ENCODE data around the gene ARHGAP21.

ARHGAP21 gene

GRCh38 chr10:24544776-24545175 lies 178.9 kb downstream of the ARHGAP21 start:
- H3K27me3 Mint-ChIP-seq (ENCODE audit: low read depth): no peaks in the 10 kb centered on the region
- peaks cover 66% of the 10 kb centered on the region for H3K36me3 Mint-ChIP-seq (ENCODE audit: low read depth)
- H3K4me1 Mint-ChIP-seq: no peaks in the 10 kb centered on the region
- no peak overlapping the region for H3K4me3 Mint-ChIP-seq
- no peak overlapping the region for H3K27ac Mint-ChIP-seq
- no peak for TF ChIP-seq CTCF (IDR thresholded peaks at IDR 0.05; ENCODE audit: unreplicated experiment in 3 of 3)
- no peaks in the 10 kb centered on the region for H3K9me3 Mint-ChIP-seq

- Mint-ChIP-seq H3K4me1 (no peaks in the 10 kb centered on the region), H3K9me3 (no peaks in the 10 kb centered on the region), H3K36me3 (ENCODE audit: low read depth) (peaks cover 72% of the 10 kb centered on the region), H3K27me3 (ENCODE audit: low read depth) (no peaks in the 10 kb centered on the region), H3K4me3 (no peak overlapping the region), H3K27ac (no peak overlapping the region)
- TF ChIP-seq CTCF (IDR thresholded peaks at IDR 0.05; ENCODE audit: unreplicated experiment in 3 of 3): no peak
Observed at GRCh38 chr10:24542314-24543270, 181.1 kb downstream of the ARHGAP21 start.

- Mint-ChIP-seq H3K9me3 (no peaks in the 10 kb centered on the region), H3K27me3 (ENCODE audit: low read depth) (no peaks in the 10 kb centered on the region), H3K4me1 (no peaks in the 10 kb centered on the region), H3K36me3 (ENCODE audit: low read depth) (peaks cover 77% of the 10 kb centered on the region), H3K4me3 (no peak overlapping the region), H3K27ac (no peak overlapping the region)
- no peak for TF ChIP-seq CTCF (IDR thresholded peaks at IDR 0.05; ENCODE audit: unreplicated experiment in 3 of 3)
Observed at GRCh38 chr10:24541239-24541753, 182.4 kb downstream of the ARHGAP21 start.

GRCh38 chr10:24536636-24537035 lies 187.1 kb downstream of the ARHGAP21 start:
- H3K27me3 Mint-ChIP-seq (ENCODE audit: low read depth): no peaks in the 10 kb centered on the region
- peaks cover 72% of the 10 kb centered on the region for H3K36me3 Mint-ChIP-seq (ENCODE audit: low read depth)
- H3K4me3 Mint-ChIP-seq: no peak overlapping the region
- H3K9me3 Mint-ChIP-seq: no peaks in the 10 kb centered on the region
- no peak overlapping the region for H3K27ac Mint-ChIP-seq
- H3K4me1 Mint-ChIP-seq: no peaks in the 10 kb centered on the region
- TF ChIP-seq CTCF (IDR thresholded peaks at IDR 0.05; ENCODE audit: unreplicated experiment in 3 of 3): no peak

GRCh38 chr10:24533981-24534380 lies 189.7 kb downstream of the ARHGAP21 start:
- TF ChIP-seq CTCF (IDR thresholded peaks at IDR 0.05; ENCODE audit: unreplicated experiment in 3 of 3): no peak
- Mint-ChIP-seq H3K36me3 (ENCODE audit: low read depth) (peaks cover 82% of the 10 kb centered on the region), H3K4me3 (no peak overlapping the region), H3K27ac (no peak overlapping the region), H3K9me3 (no peaks in the 10 kb centered on the region), H3K4me1 (no peaks in the 10 kb centered on the region), H3K27me3 (ENCODE audit: low read depth) (no peaks in the 10 kb centered on the region)
